Stimulated activated CD8-positive, alpha-beta memory T cell treated with anti-CD3 and anti-CD28 coated beads, Interleukin-15, amount 100 ng/mL, for 24 hours (primary cell): ENCODE data around the gene ATP8A2.

ENCODE experiments used
- DNase-seq: peaks from one replicate; pipeline ENCODE4 v3.0.0-alpha.2; 2020; ENCODE audit warnings: low read depth

ATP8A2 gene

DNA sequence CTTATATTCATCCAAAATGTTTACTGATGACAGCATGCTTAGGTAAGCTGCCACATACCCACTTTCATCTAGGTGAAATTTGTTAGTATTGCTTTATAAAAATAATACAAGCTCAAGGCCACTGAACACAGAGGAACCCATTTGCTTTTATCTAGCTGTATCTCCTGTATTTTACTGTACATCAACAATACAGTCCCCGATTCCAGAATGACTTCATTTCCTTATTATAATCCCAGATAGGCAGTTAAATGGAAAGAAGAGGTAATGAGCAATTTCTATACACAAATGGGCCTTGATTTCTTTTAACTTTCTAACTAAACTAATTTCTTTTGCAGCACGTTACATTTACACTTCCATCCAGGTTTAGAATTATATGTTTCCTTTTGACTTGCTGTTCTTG lies 593.8 kb downstream of the ATP8A2 start:
- no peak for DNase-seq

DNA sequence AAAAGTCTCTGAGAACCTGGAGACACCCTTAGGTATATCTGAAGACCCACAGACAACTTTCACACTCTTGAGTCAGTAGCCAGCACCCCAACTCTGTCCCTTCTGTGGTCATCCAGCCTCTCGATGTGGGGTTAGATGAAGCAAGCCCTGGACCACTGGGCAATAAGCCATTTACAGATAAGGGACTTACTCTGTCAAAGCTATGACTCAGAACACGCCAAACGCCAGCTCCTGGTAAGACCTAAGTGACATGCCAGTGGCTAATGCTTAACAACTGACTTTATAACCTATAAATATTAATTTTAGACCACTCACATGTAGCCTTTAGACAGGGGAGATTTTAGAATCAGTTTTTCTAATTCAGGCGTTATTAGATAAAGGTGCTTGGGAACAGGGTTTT lies 594.3 kb downstream of the ATP8A2 start:
- DNase-seq = no peak

DNA sequence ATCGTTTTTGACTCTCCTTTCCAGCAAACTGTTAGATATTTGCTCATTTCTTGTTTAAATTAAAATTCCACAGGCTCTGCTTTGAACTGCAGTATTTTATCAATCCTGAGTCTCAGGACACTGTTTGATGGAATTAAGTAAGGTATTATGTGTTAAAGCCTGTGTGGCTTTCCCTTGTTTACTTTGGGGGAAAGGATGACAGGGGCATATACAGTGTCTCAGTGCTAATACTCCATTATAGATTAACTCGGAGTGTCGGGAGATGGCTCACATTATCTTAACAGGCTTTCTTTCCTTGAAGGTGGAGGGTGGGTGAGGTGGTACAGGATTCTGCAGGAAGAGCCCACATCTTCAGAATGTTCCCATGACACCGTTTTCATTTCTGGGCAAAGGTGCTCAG lies 595.4 kb downstream of the ATP8A2 start:
- no peak for DNase-seq

DNA sequence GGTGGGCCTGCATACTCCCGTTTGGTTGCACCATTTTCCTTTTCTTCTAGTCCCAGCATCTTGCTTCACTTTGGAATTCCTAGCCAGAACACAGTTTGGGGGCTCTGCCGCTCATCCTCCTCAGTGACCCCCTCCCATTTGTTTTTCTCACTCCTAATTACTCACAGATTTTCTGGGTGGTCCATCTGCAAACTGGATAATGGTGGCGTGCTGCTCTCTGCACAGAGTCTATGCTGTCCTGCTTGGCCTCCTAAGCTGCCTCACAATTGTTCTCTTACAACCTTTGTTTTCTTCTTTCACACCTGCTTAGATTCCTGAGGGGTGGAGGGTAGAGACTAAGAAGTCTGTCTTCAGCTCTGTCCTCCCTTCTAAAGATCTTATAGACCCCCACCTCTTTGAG lies 599.3 kb downstream of the ATP8A2 start:
- no peak for DNase-seq

DNA sequence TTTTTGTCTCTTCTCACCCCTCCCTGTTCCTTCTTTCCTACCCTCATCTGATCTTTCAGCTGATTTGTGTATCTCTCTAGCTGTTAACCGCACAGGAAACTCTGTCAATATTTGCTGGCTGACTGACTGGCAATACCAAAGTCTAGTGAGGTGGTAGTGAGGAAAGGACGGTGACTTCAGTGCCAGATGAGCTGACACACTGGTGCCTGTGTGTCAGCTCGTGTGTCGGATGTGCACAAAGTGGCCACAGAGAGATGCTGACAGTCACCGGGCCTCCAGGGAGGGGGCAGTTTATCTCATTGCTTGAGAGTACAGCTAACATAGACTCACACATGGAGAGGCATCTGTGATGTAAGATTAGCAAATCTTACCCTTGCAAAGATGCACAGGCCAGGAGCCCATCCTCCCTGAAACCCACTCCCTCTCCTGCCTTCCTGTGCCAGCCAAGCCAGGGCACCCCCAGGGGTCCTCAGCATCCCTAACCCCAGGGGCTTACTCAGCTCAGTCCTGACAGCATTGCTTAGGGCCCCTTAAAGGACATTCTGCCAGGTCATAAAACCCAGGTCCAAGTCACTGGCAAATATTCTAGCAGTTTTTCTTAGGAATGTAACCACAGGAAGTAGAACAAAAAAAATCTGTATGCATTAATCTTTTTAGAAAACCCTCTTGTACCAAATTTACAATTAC lies 599.8 kb downstream of the ATP8A2 start:
- no peak for DNase-seq

DNA sequence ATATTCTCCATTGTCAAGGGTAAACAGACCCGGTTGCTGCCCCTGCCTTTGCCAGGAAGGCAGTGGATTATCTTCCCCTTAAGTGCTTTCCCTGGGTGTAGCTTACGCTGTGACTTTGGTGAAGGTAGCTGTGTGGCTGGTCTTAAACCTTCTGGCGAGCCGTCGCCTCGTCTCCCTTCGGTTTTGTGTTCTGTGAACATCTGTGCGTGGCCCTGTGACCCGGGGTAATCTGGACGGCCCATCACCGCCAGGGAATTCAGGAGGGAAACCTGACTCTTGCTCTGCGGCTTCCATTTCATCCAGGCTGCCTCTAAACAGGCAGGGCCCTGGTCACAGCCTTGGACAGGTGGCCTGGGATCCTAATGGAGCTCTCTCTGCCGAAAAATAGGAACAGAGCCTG lies 601.3 kb downstream of the ATP8A2 start:
- no peak for DNase-seq

DNA sequence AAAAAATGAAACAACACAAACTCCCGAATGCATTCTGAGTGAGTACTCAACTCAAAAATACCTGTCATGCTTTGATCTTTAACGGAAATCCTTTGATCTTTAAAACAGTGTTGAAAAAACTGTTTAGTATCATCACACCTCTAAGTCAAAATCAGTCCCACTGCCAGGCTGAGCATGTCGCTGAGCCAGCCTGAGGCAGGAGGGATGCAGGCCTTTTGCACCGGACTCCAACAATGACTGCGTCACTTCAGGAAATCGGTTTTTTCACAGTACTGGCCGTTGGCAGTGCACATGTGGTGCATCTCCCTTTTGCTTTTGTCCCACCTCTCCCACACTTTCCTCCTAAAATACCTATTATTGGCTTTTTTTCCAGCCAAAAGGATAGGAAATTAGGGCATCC lies 601.8 kb downstream of the ATP8A2 start:
- DNase-seq = no peak

DNA sequence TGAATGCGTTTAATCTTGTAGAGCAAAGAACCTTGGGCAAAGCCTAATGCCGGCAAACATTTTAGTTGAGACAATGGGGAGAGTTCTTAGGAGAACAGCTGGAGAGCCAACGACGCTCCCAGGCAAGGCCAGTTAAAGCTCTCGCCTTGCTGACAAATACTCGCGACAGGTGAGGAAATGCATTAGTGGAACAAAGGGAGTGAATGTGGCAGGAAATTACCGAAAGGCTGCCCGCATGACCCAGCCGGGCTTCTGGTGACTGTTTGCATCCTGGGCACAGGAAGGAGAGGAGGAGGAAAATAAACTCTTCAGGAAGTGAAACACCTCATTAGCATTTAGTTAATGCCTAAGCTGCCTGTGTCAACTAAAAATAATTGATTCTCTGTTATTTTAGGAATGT lies 605.4 kb downstream of the ATP8A2 start:
- DNase-seq = no peak

DNA sequence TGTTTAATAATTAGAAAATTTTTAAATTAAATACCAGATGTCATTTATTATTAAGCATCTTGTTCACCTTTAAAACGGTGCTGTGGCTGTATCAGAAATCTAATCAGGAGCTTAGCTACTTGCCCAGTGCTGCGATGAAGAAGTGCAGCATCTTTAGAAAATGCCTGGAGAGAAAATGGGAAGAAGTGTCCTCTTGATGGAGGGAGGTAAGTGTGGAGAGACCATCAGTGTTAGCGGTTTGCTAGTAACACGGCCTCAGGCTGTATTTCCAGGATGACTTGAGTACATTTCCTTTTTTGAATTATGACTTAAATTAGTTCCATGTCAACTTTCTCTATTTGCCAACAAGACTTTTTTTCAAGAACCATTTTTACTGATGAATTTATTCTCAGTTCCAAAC lies 605.9 kb downstream of the ATP8A2 start:
- DNase-seq = no peak

DNA sequence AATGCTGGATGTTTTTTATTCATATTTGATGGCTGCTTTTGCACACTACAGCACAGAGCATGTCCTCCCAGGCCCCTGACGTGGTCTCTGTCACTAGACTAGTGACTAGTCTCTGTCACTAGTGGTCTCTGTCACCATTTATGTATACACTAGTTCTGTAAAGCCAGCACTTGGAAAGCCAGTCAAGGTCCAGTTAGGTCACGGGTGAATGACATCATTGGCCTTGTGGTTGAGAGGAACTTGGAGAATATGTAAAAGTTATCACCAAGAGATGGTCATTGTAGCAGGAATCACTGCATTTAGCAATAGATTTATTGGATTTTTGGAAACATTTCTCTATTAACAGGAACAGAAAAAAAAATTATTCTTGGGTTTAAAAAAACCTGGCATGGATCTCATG lies 607.2 kb downstream of the ATP8A2 start:
- DNase-seq = no peak

DNA sequence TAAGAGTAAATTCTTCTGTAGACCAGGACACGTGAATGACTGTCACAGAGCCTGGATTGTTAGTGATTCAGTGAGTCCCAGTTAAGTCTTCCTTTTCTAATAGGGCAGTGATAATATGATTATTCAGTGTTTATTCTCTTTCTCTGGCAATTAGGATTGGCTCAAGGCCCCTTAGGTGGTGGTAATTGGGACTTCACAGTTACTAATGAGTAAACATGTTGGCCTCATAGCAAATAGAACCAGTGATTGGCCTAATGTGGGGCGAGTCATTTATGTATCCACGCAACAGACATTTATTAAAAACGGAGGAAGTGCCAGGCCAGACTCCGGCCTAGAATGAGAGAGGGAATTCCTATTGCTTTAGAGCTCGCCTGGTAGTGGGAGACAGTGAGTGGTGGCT lies 607.6 kb downstream of the ATP8A2 start:
- DNase-seq = no peak

DNA sequence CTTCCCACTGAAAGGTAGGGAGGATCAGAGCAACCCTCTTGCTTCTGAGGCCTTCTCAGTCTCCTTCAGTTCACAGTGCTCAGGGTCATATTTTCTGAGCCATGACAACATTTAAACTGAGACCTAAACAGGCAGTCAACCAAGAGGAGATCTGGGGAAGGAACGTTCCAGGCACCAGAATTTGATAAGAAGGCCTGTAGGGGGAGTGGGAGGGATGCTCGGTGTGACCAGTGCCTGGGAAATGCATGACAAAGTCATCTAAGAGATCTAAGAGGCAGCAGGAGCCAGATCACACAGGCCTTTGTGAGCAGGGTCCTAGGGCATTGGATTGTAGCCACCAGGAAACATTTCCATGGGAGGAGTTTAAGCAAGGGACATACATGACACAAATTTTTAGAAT lies 608.5 kb downstream of the ATP8A2 start:
- DNase-seq = no peak

DNA sequence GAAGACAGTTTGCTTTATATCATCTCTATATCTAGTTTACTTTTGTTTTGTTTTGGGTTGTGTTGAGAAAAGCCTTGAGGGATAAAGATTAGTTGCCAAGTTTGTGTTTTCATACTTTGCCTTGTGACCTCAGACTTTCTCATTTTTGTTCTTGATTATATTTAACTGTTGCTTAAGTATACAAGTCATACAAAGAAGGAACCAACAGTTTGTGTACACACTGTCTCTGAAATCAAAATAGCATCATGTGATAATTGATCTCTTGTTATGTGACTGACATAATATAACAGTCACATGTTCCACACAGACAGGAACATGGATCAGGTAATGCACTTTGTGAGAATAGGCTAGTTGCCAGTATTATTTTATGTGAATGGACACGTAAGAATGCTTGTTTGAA lies 609.3 kb downstream of the ATP8A2 start:
- no peak for DNase-seq

DNA sequence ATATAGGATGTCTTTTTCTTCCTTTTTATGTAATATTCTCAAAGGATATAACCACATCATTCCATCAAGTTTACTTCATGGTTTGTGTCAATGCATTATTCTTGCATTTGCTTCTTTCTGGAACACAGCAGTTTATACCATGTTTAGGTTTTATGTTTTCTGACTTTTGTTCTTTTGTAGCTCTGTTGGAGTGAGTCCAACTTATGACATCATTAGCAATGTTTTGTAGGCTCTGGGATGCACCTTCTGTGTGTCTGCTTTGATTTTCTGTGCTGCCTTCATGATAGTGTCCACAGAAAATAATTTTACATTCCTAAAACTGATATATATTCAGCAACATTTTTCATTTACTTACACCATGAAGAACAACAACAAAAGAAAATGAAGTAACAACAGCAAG lies 611.1 kb downstream of the ATP8A2 start:
- no peak for DNase-seq

DNA sequence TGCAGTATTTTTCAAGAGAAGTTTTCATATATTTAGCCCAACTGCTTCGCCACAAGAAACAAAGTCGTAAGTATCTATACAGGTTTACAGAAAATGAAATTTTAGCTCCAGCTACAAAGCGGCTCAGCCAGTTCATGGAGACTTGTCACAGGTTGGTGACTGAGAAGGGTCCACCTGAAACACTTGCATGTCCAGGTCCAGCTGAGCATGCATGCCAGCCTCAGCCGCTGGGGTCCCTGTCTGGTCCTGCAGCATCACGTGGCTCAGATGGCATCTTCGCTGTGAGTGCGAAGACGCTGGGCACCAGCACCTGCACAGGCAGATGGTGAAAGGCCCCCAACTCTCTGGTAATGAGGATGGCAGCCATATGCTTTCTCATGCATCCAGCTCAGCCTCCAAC lies 616.2 kb downstream of the ATP8A2 start:
- no peak for DNase-seq

DNA sequence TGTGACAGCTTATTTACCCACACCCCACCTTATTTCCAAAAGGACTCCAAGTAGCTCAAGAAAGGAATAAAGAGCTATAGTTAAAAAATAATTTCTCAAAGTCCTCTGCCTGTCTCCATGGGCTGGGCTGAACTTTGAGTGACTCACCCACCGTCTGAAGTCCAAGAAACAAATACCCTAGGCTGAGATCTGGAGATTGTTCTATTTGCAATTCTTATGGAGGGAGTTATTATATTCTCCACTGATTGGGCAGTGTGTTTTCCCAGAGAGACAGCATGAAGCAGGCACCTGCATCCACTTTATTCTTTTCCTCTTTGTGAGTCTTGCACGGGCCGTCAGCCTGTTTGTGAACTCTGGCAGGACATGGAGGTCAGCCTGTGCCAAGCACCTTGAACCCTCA lies 616.9 kb downstream of the ATP8A2 start:
- DNase-seq = no peak

DNA sequence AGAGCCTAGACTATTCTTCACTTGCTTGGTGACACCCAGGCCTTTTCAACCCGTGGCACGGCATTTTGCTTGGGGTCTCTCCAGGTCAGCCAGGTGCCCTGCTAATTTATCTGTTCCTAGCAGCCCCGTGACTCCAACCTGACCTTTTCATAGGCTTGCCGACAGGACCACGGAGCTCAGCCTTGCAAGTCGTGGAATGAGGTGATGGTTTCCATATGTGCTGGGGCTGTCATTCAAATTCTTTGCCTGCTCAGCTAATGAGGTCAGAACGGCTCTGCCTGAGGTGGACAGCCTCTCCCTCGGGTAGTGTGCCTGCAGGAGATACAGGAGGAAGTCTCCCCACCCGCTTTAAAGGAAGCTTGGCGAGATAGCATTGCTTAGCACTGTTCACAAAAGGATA lies 619.0 kb downstream of the ATP8A2 start:
- no peak for DNase-seq

DNA sequence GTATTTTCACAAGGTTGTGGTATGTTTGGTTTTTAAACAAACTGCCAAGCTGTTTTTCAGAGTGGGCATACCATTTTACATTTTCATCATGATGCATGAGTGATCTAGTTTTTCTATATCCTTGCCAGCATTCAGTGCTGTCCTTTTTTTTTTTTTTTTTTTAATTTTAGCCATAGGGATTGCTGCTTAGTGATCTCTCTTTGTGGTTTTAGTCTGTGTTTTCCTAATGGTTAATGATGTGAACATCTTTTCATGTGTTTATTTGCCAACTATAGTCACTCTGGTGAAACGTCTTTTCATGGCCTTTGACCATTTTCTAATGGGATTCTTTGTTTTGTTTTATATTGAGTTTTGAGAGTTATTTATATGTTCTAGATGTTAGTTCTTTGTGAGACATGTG lies 620.3 kb downstream of the ATP8A2 start:
- no peak for DNase-seq

DNA sequence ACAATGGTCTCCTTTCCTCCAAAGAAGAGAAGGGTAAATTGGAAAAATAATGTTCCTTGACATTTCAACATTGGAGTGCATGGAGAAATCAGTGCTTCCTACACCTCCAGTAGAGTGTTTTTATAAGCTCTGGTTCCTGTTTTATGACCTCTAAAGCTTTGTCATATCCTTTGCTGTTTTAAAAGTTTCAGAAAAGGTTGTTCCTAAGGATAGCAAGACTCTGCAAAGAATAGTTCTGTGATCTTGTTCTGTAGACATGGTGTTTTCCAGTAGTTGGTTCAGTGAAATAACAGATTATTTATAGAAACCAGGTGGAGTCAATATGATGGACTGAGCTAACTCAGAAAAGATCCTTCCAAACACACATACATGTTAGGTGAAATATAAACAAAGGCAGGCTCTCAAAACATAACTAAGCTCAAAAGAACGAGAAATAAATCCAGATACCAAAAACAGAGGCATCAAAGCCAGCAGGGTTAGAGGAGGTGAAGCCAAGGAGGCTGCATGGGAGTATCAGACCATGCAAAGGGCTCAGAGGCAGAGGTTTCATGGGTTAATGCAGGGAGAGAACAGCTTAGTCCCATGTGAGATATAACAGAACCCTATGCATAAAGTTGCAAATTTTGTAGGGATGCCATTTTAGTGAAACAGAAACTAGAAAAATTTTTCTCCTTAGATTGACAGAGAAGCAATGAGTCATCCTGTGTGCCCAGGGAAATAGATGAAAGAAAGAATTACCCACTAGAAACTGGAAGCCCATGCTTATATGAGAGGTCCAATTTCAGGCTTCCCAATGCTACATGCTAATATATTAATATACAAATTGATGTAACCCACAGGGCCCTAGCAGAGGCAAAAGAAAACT lies 635.7 kb downstream of the ATP8A2 start:
- DNase-seq = no peak

DNA sequence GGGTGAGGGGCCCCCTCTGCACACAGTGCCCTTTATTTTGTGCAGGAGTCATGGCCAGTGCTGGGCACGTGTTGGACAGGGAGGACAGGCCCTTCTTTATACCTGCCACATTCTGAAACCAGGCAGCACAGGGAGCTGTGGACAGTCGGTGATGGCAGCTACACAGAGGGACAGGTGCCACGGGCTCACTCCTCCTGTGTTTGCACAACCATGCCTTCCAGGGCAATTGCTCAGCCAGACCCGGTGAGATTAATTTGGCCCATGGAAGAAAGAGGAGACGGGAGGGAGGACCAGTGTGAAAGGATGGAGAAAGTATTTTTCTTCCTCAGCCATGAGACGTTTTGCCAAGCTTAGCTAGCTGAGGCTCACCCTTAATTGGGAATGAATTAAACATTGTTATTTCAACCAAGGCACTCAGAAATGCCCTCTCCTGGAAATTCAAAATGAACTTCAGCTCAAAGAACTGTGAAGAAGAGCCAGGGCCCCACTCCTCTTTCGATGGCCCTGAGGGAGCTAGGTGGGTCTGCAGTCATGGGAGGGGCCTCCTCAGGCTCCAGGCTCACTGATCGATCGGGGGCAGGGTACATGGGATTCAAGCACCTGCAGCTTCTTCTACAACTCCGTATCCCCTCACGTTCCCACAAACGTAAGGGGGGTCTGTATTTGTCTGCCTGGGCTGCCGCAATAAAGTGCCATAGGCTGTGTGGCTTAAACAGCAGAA lies 638.9 kb downstream of the ATP8A2 start:
- DNase-seq = no peak

DNA sequence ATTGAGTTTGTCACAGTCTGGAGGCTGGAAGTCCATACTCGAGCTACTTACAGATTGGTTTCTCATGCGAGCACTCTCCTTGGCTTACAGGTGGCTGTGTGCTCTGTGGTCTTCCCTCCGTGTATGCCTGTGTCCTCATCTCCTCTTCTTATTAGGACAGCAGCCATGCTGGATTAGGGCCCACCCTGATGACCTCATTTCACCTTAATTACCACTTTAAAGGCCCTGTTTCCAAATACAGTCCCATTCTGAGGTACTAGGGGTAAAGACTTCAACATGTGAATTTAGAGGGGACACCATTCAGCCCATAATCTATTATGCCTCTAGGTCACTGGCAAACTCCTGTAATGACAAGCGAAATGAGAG lies 639.4 kb downstream of the ATP8A2 start:
- DNase-seq = no peak

DNA sequence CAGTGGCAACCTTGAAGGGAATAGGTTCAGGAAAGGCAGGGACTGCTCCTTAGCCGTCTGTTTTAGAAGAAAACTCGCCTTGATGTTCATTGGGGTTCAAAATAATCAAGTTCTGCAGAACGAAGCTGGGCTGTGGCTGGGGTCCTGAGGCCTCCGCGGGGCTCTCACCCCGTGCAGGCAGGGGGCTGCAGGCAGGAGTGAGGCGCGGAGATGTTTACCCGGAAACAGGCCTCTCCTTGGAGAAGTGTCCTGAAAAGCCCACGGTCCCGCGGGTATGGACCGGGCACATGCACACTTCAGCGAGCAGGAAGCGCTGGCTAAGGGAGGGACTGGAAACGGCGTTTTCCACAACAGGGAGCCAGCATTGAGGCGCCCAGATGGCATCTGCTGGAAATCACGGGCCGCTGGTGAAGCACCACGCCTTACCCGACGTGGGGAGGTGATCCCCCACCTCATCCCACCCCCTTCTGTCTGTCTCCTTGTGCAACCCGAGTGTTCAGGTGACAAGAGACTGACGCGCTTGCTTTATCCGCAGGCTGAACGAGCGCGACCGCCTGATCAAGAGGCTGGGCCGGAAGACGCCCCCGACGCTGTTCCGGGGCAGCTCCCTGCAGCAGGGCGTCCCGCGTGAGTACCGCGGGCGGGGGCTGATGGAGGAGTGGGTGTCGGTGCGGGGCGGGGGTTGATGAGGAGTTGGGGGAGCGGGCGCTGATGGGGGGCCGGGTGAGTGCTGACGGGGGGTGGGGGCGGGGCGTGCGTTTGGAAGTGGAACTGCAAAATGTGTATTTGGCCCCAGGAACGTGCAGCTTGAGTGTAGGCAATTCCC lies 640.4 kb downstream of the ATP8A2 start:
- DNase-seq = peak; percentile 6
